HG03025 (cell line): ENCODE data around the gene KCMF1.

Source experiments
- ATAC-seq: cut with Tn5 transposase; IDR thresholded peaks from one replicate; pipeline ENCODE4 v1.9.1; 2021; ENCODE audit warnings: mild to moderate bottlenecking, moderate library complexity; ENCODE audit not compliant: unreplicated experiment, low FRiP score

The KCMF1 gene

GRCh38 chr2:84972932-84973331 lies 2.0 kb downstream of the KCMF1 start:
- no peak for ATAC-seq

- no peak for ATAC-seq
These were observed 9.5 kb downstream of the KCMF1 start for GRCh38 chr2:84980263-84980983.

- ATAC-seq, result no peak
These were observed 15.1 kb downstream of the KCMF1 start for GRCh38 chr2:84986018-84986417.

- ATAC-seq, result no peak
These were observed 18.5 kb downstream of the KCMF1 start for GRCh38 chr2:84989422-84989821.

GRCh38 chr2:84989927-84990326 lies 19.0 kb downstream of the KCMF1 start:
- ATAC-seq, result no peak

GRCh38 chr2:84991404-84992160 lies 20.6 kb downstream of the KCMF1 start:
- no peak for ATAC-seq

GRCh38 chr2:84995826-84996225 lies 24.9 kb downstream of the KCMF1 start:
- ATAC-seq, result no peak

- no peak for ATAC-seq
These were observed 25.9 kb downstream of the KCMF1 start for GRCh38 chr2:84996909-84997308.

GRCh38 chr2:84999553-84999955 lies 28.6 kb downstream of the KCMF1 start:
- ATAC-seq, result no peak

- ATAC-seq, result no peak
These were observed 30.6 kb downstream of the KCMF1 start for GRCh38 chr2:85001595-85001994.

- ATAC-seq, result no peak
These were observed 31.6 kb downstream of the KCMF1 start for GRCh38 chr2:85002534-85002933.

- no peak for ATAC-seq
These were observed 37.3 kb downstream of the KCMF1 start for GRCh38 chr2:85008252-85008651.

GRCh38 chr2:85009019-85009618 lies 38.2 kb downstream of the KCMF1 start:
- no peak for ATAC-seq

GRCh38 chr2:85010404-85010803 lies 39.4 kb downstream of the KCMF1 start:
- ATAC-seq, result no peak

GRCh38 chr2:85011098-85011497 lies 40.1 kb downstream of the KCMF1 start:
- ATAC-seq, result no peak

- no peak for ATAC-seq
These were observed 40.8 kb downstream of the KCMF1 start for GRCh38 chr2:85011747-85012146.

- ATAC-seq, result no peak
These were observed 41.5 kb downstream of the KCMF1 start for GRCh38 chr2:85012431-85012830.

- no peak for ATAC-seq
These were observed 41.9 kb downstream of the KCMF1 start for GRCh38 chr2:85012855-85013254.

GRCh38 chr2:85015653-85016360 lies 44.8 kb downstream of the KCMF1 start:
- no peak for ATAC-seq

- ATAC-seq, result no peak
These were observed 45.5 kb downstream of the KCMF1 start for GRCh38 chr2:85016446-85016845.
